PFSK-1 (cell line): ENCODE measurements around the gene GRK5.

ENCODE experiments used
- FOXP2 ChIP-seq: optimal IDR thresholded peaks from 2 replicates; pipeline ENCODE3; 2011; ENCODE audit warnings: borderline replicate concordance, control low read depth, inconsistent platforms; ENCODE audit not compliant: insufficient read depth; ENCODE audit errors: extremely low read length, extremely low read depth
- POLR2AphosphoS5 ChIP-seq: IDR thresholded peaks from 2 replicates; pipeline ENCODE4 v1.6.1; 2012; ENCODE audit warnings: low read depth, mild to moderate bottlenecking, control low read depth, low read length, moderate library complexity
- SIN3A ChIP-seq: IDR thresholded peaks from 2 replicates; pipeline ENCODE4 v1.6.1; 2012; ENCODE audit warnings: mild to moderate bottlenecking, low read length, moderate library complexity, borderline replicate concordance; ENCODE audit not compliant: insufficient read depth
- TAF1 ChIP-seq: IDR thresholded peaks from 2 replicates; pipeline ENCODE4 v1.6.1; 2012; ENCODE audit warnings: low read length, control low read depth, borderline replicate concordance; ENCODE audit not compliant: insufficient read depth
- TF ChIP-seq, protein P1 (sequence below), 2 experiments: IDR thresholded peaks; 2 replicates each; pipeline versions ENCODE4 v1.6.1 to v1.8.0; 2011 to 2012; ENCODE audit warnings: low read depth in 2 of 2, low read length in 2 of 2, control low read depth in 1 of 2, inconsistent platforms in 1 of 2, mild to moderate bottlenecking in 1 of 2, moderate library complexity in 1 of 2; ENCODE audit not compliant: insufficient read depth in 1 of 2

DNA sequence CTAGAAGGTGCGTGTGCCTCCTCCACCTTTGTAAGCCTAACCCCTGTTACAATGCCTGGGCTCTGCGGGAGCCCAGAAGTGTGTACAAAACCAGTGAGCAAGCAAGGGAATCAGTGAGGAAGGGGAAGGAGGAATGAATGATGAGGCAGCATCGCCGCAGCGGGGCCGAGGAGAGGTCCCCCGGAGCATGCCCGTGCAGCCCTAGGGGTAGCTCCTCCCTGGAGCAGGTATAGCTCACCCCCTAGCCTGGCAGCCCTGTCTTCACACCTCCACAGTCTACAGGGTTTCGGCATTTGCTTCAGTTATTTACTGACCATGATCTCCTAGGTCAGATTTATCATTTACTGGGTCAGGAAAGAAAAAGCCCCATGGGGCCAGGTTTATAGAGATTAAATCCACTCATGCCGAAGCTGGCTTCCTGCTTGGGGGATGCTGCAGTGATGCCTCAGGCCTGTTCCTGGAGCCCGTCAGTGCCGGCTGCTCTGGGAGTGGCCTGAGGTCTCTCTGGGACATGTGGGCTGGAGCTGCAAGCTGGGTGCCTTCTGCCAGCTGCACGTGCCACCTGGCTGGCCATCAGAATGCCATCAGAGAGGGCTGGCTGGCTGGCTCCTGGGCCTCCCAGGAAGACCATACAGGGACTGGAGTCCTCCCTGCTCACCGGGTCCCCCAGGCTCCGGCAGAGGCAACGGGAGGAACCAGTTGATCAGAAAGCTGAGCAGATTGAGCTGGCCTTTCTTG, 138.9 kb downstream of the GRK5 start:
- TF ChIP-seq SIN3A: no peak
- TF ChIP-seq TAF1: no peak
- TF ChIP-seq, protein P1, sequence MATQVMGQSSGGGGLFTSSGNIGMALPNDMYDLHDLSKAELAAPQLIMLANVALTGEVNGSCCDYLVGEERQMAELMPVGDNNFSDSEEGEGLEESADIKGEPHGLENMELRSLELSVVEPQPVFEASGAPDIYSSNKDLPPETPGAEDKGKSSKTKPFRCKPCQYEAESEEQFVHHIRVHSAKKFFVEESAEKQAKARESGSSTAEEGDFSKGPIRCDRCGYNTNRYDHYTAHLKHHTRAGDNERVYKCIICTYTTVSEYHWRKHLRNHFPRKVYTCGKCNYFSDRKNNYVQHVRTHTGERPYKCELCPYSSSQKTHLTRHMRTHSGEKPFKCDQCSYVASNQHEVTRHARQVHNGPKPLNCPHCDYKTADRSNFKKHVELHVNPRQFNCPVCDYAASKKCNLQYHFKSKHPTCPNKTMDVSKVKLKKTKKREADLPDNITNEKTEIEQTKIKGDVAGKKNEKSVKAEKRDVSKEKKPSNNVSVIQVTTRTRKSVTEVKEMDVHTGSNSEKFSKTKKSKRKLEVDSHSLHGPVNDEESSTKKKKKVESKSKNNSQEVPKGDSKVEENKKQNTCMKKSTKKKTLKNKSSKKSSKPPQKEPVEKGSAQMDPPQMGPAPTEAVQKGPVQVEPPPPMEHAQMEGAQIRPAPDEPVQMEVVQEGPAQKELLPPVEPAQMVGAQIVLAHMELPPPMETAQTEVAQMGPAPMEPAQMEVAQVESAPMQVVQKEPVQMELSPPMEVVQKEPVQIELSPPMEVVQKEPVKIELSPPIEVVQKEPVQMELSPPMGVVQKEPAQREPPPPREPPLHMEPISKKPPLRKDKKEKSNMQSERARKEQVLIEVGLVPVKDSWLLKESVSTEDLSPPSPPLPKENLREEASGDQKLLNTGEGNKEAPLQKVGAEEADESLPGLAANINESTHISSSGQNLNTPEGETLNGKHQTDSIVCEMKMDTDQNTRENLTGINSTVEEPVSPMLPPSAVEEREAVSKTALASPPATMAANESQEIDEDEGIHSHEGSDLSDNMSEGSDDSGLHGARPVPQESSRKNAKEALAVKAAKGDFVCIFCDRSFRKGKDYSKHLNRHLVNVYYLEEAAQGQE (IDR thresholded peaks at IDR 0.05; ENCODE audit: insufficient read depth in 1 of 2, low read depth in 2 of 2, low read length in 2 of 2): no peak
- TF ChIP-seq POLR2AphosphoS5: no peak
- no peak for TF ChIP-seq FOXP2
